ENCODE measurements around the gene ELANE. TPM values are rescaled to one million over a fixed set of nuclear protein-coding genes. Genes with fewer than 3 reads are reported as not detected.

Gene ELANE
- total RNA-seq, 1 donor from 2014 or later: not detected

DNA sequence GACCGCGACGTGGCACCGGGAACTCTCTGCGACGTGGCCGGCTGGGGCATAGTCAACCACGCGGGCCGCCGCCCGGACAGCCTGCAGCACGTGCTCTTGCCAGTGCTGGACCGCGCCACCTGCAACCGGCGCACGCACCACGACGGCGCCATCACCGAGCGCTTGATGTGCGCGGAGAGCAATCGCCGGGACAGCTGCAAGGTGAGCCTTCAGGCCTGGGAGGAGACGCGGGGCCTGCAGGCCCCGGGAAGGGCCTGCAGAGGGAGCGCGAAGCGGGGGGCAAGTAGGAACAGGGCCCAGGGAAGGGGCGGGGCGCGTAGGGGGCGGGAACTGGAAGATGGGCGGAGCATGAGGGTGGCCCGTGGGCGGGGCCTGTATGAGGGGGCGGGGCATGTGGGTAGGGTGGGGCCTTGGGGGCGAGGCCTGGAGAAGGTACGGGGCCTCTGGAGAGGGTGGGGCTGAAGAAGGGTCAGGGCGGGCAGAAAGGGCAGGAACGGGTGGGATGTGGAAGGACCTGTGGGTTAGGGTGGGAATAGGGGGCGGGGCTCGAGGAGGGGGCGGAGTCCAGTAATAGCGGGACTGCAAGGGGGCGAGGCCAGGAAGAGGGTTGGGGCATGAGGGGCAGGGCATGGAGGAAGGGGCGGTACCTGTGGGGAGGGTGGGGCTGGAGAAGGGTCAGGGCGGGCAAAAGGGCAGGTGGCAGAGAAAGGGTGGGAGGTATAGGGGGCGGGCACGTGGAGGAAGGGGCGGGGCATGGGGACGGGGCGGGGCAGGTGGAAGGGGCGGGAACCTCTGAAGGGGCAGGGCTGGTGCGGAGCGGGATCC lies 9.9 kb downstream of the ELANE start:
- intact Hi-C loops (cut with micrococcal nuclease): loop anchor here (1.0 to 5.0 kb wide), 4 partner anchors 10 to 181 kb away; partner anchors contain the start of genes MED16 and RNU6-9

DNA sequence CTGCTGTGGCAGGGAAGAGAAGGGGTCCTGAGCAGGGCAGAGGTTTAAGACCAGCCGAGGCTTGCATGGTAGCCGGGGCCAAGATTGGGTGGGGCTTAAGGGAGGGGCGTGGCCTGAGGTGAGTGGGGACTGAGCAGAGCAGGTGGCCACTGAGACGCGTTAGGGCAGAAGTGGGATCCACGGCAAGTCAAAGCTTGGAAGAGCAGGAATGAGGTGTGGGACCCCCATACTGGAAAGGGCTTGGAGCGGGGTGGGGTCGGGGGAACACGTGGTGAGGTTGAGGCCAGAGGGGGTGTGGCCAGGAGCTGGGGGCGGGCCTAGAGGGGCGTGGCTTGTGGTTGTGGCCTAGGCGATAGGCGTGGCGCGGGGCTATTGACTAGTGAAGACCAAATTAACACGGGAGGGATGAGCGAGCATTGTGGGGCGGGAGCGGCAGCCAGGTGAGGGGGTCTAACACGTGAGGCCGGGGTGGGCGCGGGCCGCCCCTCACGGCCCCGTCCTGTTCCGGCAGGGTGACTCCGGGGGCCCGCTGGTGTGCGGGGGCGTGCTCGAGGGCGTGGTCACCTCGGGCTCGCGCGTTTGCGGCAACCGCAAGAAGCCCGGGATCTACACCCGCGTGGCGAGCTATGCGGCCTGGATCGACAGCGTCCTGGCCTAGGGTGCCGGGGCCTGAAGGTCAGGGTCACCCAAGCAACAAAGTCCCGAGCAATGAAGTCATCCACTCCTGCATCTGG lies 10.6 kb downstream of the ELANE start:
- intact Hi-C loops (cut with micrococcal nuclease): loop anchor here (1.0 to 5.0 kb wide), 5 partner anchors 10 to 182 kb away; partner anchors contain the start of genes MED16 and RNU6-9

DNA sequence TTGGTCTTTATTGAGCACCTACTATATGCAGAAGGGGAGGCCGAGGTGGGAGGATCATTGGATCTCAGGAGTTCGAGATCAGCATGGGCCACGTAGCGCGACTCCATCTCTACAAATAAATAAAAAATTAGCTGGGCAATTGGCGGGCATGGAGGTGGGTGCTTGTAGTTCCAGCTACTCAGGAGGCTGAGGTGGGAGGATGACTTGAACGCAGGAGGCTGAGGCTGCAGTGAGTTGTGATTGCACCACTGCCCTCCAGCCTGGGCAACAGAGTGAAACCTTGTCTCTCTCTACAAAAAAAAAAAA lies 11.2 kb downstream of the ELANE start:
- intact Hi-C loops (cut with micrococcal nuclease): loop anchor here (1.0 to 5.0 kb wide), 4 partner anchors 30 to 182 kb away; partner anchors contain the start of genes MED16 and RNU6-9

DNA sequence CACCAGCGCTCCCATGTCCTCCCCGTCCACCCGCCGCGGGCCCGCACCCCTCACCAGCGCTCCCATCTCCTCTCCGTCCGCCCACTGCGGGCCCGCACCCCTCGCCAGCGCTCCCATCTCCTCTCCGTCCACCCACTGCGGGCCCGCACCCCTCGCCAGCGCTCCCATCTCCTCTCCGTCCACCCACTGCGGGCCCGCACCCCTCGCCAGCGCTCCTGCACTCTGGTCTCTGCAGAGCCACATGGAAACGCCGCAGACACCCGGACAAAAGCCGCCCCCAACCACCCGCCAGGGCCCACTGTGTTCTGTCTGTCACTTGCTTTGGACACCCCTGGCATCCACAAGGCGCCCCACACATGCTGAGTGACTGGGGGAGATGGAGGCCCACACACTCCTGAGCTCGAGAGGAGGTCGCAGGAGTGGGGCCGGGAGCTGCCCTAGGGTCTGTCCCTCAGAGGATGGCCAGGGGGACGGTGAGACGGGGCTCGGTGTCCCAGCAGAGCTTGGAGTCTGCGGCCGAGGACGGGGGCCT lies 14.7 kb downstream of the ELANE start:
- intact Hi-C loops (cut with micrococcal nuclease): no loop called here

DNA sequence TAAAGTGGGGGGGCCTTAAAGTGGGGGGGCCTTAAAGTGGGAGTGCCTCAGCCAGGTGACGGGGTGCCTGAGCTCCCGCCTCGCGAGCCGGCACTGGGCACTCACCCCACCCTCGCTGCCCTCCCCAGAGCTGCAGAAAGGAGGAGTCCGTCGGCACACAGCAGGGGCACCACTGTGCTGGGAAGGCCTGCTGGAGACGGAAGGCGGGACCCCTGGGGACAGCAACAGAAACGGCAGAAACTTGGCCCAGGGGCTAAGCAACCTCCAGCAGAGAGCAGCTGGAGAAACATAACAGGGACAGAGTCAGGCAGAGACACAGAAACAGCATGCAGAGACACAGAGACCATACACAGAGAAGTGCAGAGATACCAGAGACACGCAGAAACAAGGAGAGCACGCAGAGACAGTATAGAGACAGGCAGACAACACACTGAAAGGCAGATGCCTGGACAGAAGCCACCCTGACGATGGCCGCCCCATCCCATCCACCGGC lies 15.2 kb downstream of the ELANE start:
- intact Hi-C loops (cut with micrococcal nuclease): no loop called here

DNA sequence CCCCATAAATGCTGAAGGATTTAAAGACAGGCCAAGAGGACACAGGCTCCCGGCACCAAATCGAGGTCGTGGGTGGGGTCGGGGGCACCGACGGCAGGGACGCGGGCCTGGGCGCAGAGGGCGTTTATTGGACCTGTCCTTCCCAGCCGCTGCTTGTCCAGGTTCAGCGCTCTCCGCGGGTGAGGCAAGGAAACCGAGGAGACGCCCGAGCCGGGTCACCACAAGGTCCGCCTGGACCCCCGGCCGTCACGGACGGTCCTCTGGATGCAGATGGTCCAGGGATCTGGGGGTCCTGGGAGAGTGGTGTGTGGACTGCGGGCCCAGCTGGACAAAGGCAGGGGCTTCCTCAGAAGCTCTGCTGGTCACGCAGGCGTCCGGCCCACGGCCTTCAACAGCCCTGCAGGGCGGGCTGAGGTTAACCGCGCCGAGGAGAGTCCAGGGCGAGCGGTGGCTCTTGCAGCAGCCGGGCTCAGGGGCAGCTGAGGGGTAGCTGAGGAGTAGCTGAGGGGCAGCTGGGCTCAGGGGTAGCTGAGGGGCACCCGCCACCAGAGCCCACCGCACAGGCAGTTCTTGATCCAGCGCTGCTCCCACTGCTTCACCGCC lies 15.9 kb downstream of the ELANE start:
- intact Hi-C loops (cut with micrococcal nuclease): no loop called here

DNA sequence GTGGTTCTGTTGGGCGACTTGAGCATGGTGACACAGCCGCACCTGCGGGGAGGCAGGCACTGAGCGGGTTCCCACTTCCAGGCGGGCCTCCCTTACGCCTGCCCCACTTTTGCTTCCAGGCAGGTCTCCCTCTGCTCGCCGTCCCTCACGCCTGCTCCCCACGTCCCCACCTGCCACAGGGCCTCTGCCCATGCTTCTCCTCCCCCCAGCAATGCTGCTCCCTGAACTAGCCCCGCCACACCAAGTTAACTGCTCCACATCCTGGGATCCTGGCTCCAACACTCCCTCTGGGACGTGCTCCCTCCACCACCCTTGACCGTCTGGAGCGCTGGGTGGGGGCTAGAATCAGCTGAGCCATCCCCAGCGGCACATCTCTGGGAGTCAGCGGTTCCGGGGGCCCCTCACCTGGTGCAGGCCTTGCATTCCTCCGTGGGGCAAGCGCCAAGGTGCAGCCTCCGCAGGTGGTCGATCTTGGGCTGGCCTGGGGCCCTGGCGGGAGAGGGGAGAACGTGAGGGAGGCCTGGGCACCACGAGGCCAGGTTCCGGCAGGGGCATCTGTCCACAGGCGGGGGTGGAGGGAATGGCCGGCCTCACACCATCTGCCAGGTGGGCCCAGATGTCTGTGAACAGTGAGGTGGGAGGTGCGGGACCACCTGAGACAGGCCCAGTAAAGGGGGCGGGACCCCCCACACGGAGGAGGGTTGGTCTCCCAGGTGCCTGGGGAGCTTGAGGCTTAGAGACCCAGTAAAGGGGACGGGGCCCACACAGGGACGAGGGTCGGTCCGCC lies 16.5 kb downstream of the ELANE start:
- intact Hi-C loops (cut with micrococcal nuclease): no loop called here

DNA sequence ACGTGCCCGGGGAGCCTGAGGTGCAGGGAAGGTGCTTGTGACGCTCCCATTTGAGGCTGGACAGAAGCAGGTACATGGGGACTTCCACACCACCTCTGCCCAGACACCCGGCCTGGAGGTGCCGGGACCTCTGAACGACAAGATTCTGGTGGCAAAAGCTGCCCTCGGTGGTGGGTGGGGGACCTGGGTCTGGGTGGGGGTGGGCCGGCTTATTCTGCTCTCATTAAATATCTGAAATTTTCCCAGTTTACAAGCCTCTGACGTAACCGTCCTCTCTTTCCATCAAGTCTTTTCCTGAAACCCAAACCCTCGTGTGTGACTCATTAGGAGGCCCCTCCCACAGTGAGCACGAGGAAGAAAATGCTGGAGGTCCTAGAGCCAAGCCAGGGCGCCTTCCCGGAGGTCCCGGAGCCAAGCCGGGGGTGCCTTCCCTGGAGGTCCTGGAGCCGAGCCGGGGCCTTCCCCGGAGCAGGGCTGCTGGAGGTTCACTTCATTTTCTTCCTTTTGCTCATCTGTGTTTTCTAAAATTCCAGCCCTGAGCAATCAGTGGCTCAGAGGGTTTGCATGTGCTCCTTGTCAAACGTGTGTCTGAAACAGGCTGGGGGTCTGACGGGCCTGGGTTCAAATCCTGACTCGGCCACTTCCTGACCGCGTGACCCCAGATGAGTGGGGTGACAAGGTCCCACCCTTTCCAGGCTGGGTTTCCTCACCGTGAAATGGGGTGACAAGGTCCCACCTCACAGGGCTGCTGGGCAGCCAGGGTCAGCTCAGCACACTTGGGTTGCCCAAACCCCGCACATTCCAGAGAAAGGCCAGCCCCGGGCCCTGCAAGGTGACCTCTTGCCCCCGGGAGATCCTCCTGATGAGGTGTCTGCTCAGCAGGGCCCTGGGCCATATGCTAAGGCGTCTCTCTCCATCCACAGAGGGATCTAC lies 17.4 kb downstream of the ELANE start:
- intact Hi-C loops (cut with micrococcal nuclease): no loop called here

DNA sequence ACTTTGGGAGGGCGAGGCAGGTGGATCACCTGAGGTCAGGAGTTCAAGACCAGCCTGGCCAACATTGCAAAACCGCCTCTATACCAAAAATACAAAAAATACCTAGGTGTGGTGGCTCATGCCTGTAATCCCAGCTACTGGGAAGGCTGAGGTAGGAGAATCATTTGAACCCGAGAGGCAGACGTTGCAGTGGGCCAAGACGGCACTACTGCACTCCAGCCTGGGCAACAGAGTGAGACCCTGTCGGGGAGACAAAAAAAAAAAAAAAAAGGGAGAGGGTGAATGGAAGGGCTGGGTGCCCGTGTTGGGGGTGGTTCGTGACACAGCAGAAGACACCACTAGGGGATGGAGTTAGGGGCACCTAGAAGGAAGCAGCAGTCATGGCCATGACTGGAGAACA lies 18.2 kb downstream of the ELANE start:
- intact Hi-C loops (cut with micrococcal nuclease): no loop called here

DNA sequence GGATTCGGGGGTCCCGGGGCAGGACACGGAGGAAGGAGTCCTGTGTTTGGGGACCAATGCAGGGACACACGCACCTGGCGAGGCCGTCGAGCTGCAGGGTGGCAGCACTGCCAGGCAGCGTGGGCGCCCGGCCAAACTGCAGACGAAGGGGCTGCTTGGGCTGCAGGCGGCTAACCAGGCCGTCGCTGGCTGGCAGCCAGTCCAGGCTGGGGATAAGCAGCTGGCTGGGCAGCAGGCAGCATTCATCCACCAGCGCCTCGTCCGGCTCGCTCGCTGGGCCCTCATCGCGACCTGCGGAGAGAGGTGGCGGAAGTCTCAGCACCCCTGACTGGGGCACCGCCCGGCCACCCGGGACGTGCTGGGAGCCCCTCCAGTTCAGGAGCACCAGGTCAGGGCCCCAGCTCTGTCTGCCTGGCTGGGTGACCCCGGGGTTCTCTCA lies 18.9 kb downstream of the ELANE start:
- intact Hi-C loops (cut with micrococcal nuclease): no loop called here

DNA sequence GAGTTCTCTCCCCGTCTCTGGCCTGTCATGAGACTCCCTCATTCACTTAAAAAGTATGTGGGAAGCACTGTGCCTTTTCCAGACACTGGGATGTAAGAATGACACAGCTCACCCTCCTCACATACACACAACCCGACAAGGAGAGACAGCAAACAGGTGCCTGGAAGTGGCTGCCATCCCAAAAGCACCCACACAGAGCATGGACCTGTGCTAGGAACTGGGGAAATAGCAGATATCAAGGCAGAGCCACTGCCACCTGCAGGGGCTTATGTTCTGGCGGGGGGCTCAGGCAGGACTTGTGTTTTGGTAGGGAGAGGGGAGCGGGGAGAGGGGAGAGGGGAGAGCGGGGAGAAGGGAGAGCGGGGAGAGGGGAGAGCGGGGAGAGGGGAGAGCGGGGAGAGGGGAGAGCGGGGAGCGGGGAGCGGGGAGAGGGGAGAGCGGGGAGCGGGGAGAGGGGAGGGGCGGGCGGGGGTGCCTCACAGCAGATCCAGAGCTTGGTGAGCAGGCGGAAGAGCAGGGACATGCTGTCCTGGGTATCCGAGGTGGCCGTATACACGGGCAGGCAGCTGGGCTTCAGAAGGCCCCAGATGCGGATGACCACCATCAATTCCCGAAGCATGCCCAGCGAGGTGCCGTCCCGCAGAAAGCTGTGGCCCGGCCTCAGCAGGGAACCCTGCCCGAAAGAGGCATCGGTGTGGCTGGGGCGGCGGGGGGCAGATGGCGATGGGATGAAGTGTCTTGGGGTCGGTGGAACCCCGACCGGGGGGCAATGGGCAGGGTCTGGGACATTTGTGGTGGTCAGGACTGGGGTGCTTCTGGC lies 19.6 kb downstream of the ELANE start:
- intact Hi-C loops (cut with micrococcal nuclease): loop anchor here (1.0 to 2.0 kb wide), 4 partner anchors 9 to 75 kb away; partner anchors contain the start of genes MED16, PTBP1 and RNU6-9

DNA sequence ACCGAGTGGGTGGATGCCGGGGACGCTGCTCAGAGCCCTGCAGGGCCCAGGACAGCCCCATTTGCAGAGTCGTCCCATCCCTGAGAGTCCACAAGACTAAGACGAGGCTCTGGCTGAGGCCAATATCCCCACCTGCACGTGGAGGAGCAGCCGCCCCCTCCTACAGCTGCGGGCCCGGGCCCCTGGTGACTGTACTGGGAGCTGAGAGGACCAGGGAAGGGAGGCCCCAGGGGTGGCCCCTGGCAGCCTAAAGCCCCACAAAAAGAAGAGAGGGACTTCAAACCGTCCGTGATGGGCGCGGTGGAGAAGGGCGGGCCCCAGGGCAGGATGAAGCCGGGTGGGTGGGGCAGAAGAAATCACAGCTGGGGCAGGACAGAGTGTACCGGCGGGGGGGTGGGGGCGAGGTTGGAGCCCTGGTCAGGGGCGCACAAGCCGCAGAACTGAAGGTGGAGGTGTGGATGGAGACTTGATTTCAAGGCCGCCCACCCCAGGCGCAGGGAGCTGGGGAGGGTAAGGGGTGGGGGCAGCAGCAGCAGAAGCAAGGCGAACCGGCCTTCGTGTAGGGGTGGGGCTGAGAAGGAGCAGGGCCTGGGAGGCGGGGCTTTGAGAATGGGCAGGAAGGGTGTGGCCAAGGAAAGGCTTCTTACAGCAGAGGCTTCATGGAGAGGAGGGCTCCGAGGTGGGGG lies 20.3 kb downstream of the ELANE start:
- intact Hi-C loops (cut with micrococcal nuclease): loop anchor here (1.0 to 2.0 kb wide), 4 partner anchors 10 to 76 kb away; partner anchors contain the start of genes MED16, PTBP1 and RNU6-9

DNA sequence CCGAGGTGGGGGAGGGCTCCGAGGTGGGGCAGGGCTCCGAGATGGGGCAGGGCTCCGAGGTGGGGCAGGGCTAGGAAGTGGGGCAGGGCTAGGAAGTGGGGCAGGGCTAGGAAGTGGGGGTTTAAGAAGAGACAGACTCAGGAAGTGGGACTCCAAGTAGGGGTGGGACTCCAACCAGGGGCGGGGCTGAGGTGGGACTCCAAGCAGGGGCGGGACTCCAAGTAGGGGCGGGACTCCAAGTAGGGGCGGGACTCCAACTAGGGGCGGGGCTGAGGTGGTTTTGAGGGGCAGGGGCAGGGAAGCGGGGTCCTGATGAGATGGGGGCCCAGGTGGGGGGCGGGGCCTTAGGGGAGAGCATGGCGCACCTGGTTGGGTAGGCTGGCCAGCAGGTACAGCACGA lies 21.0 kb downstream of the ELANE start:
- intact Hi-C loops (cut with micrococcal nuclease): loop anchor here (2.0 kb wide), 3 partner anchors 20 to 76 kb away; partner anchors contain the start of genes MED16, PTBP1 and RNU6-9

DNA sequence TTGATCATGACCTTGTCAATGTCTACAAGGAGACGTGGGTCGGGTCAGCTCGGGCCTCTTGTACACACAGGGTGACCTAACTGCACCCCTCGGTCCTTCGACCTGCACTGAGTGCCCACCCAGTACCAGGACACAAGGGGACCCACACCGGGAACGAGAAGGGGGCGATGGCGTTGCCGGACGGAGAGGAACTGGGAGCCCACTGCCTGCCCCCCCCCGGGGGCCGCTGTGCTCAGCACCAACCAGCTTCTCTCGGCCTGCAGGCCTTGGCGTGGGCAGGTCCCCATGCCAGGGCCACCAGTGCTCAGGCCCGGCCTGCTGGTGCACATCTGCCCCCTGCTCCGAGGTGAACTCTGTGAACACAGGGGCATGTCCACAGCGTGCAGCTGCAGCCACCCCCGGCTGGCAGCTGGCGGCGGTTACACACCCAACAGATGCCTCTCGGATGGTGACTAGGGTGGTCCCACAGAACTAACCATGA lies 21.5 kb downstream of the ELANE start:
- intact Hi-C loops (cut with micrococcal nuclease): loop anchor here (2.0 kb wide), 3 partner anchors 19 to 77 kb away; partner anchors contain the start of genes MED16, PTBP1 and RNU6-9

DNA sequence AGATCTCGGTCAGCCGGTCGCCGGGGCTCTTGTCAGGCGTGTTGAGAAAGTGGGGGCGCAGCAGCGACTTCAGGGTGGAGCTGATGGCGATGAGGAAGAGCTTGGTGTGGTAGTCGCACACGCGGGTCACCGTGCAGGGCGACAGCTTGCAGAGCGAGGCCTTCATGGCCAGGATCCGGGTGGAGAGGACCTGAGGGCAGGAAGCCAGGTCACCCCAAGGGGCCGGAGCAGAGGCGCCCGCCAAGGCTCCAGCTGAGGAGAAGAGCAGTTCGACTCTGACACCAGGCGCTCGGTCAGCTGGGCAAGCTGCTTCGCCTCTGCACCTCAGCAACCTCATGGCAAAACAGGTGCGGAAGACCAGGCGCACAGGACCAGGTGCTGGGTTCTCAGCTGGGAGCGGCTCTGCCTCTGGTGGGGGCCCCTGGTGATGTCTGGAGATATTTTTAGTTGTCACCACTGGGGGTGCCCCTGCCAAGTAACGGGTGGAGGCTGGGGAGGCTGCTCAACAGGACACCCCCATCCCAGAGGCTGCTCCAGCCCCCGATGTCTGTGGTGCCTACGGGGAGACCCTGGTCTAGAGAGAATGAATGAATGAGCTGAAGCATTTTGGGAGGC lies 23.3 kb downstream of the ELANE start:
- intact Hi-C loops (cut with micrococcal nuclease): no loop called here

DNA sequence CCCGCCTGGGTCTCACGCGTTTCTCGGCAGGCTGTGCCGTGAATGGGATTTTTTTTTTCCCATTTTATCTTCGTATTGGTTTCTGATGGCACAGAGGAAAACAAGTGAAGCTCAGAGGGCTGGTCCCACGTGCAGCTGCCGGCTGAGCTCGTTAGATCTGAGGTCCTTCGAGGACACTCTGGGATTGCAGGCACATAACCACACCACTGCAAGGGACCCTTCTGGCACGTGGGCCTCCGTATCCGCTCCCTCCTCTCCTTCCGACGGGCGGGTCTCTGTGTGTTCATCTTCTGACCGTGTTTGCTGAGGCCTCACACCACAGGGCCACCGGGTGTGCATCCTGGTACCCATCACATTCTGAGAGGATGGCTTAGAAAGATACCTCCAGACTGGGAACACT lies 24.0 kb downstream of the ELANE start:
- intact Hi-C loops (cut with micrococcal nuclease): no loop called here

DNA sequence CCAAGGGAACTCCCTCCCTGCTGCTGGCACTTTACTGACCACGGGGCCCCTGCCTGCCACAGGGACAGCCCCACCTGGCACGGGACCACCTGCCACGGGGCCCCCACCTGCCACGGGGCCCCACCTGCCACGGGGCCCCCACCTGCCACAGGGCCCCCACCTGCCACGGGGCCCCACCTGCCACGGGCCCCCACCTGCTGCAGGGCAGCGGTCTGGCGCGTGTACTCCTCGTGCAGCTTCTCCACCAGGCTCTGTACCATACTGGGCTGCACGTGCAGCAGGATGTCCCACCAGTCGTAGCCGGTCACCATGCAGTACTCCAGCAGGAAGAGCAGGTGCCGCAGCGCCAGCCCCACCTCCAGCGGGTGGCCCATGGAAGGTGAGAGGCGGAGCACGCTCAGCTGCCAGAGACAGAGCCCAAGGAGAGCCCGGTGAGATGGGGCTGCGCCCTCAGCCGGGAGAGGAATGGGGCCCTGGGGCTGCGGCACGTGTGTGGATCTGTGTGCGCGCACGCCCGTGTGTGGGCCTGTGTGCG lies 24.7 kb downstream of the ELANE start:
- intact Hi-C loops (cut with micrococcal nuclease): no loop called here
